Esophagus squamous epithelium (tissue), 5 donors: Measurements from ENCODE around the gene CD34. TPM values are rescaled to one million over a fixed set of nuclear protein-coding genes. Genes with fewer than 3 reads are reported as not detected.
"Not testable (repeated sequence)": the region's sequence is repeated elsewhere in the genome, so short reads cannot be mapped to it uniquely, and the experiment has no call there.

Experiments
- DNase-seq: peaks from one replicate; lab custom pipeline; 2025; lab: John Stamatoyannopoulos, UW
- H3K27ac ChIP-seq, 4 donors: fragments of 200-600 bp; sonication (generic); one replicate each; pipeline ENCODE4 v1.5.1; 2016 to 2019; ENCODE audit warnings: mild to moderate bottlenecking in 1 of 4
- H3K27me3 ChIP-seq, 4 donors: fragments of 200-600 bp; sonication (generic); 1 replicate in 3 of 4; 2 replicates in 1 of 4; pipeline versions ENCODE4 v1.5.1 to v1.6.0; 2017 to 2021; ENCODE audit warnings: antibody characterized with exemption in 1 of 4
- H3K36me3 ChIP-seq, 3 donors: fragments of 200-600 bp; sonication (generic); one replicate each; pipeline ENCODE4 v1.5.1; 2016 to 2019
- H3K4me1 ChIP-seq, 3 donors: fragments of 200-600 bp; sonication (generic); one replicate each; pipeline ENCODE4 v1.5.1; 2017 to 2019
- H3K4me3 ChIP-seq, 4 donors: fragments of 200-600 bp; sonication (generic); 1 replicate in 3 of 4; 2 replicates in 1 of 4; pipeline ENCODE4 v1.5.1; 2016 to 2019; ENCODE audit warnings: mild to moderate bottlenecking in 2 of 4, moderate library complexity in 1 of 4
- H3K9me3 ChIP-seq, 3 donors: fragments of 200-600 bp; sonication (generic); one replicate each; pipeline ENCODE4 v1.5.1; 2016 to 2019
- POLR2A ChIP-seq, 4 donors: fragments of 450-650 bp; IDR thresholded peaks; one replicate each; pipeline ENCODE4 v1.6.1; 2017; ENCODE audit warnings: antibody characterized with exemption in 4 of 4, mild to moderate bottlenecking in 4 of 4, moderate library complexity in 3 of 4
- WGBS, 2 donors: methylation state at CpG; one replicate each; pipeline ENCODE4 v1.1.5; 2018; 5-methylcytosine and 5-hydroxymethylcytosine counted together
- intact Hi-C: fragments of 100-400 bp; cut with DNase I; formaldehyde crosslinking; loops from one replicate; pipeline ENCODE4 v1.15.0; 2022
- total RNA-seq, 4 donors: library from RNA; depleted of rRNA; stranded (reverse); fragments of >200 nt; gene quantifications; one replicate each; pipeline ENCODE4 v1.1.0, GENCODE V29; 2016
- TF ChIP-seq, protein P1 (sequence below), 6 experiments: fragments of 450-650 bp in 4 of 6; fragments of 200-600 bp in 2 of 6; sonication (generic) in 2 of 6; IDR thresholded peaks; one replicate each; pipeline ENCODE4 v1.5.1; 2016 to 2019; ENCODE audit warnings: antibody characterized with exemption in 6 of 6, mild to moderate bottlenecking in 4 of 6, moderate library complexity in 4 of 6
- donor health status: DM: yes; HTN: yes; CAD: no.

CD34 gene
- total RNA-seq, 4 donors from 2014 or later = 1.3 to 32.2 (median 11.0) TPM

DNA sequence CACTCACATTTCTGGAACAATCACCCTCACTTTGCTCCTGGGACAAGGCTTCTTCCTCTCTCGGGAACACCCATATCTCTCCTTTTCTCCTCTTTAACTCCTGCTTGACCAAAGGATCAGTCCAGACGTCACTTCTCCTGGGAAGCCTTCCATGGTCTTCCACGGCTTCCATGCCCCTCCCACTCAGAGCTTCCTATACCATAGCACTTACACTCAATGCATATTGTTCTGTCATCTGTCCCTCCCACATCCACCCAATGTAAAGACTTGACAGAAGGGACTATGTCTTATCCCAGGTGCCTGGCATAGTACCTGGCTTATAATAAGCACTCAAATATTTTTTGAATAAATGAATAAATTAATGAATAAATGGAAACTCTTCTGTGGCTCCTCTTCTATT is 28.2 kb downstream of the CD34 start:
- Histone ChIP-seq H3K27me3 (no peaks in the 10 kb centered on the region), H3K36me3 (no peaks in the 10 kb centered on the region), H3K4me1 (peaks cover 0 to 51% (median 10%) of the 10 kb centered on the region in 3 donors), H3K27ac (peak overlapping the region in 2 of 4 donors; percentile 64 to 82), H3K4me3 (peak overlapping the region in 1 of 4 donors; percentile 24), H3K9me3 (no peaks in the 10 kb centered on the region)
- intact Hi-C loops = no loop called here
- 33 to 52% methylated on average over 3 of the region's 3 CpGs for WGBS, 2 donors
- no peak for TF ChIP-seq POLR2A (IDR thresholded peaks at IDR 0.05)
- TF ChIP-seq, protein P1, sequence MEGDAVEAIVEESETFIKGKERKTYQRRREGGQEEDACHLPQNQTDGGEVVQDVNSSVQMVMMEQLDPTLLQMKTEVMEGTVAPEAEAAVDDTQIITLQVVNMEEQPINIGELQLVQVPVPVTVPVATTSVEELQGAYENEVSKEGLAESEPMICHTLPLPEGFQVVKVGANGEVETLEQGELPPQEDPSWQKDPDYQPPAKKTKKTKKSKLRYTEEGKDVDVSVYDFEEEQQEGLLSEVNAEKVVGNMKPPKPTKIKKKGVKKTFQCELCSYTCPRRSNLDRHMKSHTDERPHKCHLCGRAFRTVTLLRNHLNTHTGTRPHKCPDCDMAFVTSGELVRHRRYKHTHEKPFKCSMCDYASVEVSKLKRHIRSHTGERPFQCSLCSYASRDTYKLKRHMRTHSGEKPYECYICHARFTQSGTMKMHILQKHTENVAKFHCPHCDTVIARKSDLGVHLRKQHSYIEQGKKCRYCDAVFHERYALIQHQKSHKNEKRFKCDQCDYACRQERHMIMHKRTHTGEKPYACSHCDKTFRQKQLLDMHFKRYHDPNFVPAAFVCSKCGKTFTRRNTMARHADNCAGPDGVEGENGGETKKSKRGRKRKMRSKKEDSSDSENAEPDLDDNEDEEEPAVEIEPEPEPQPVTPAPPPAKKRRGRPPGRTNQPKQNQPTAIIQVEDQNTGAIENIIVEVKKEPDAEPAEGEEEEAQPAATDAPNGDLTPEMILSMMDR (IDR thresholded peaks at IDR 0.05) = no peak
- no peak for DNase-seq

DNA sequence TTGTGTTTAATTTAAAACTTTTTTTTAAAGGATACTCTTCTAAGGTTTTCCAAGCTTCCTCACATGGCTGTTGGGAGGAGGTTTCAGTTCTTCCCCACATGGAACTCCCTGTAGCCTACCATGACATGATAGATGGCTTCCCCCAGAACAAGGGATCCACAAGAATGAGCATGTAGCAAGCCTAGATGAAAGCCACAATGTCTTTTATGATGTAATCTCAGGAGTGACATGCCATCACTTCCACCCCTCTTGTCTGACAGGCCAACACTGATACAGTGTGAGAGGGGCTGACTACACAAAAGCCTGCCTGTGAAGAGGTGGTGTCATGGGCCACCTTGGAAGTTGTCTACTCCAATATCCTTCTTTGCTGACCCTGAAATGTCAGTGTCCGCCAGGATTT is 32.0 kb downstream of the CD34 start:
- peaks cover 0 to 19% (median 0%) of the 10 kb centered on the region in 3 donors for H3K4me1 ChIP-seq
- TF ChIP-seq, protein P1 (IDR thresholded peaks at IDR 0.05) = no peak
- TF ChIP-seq POLR2A (IDR thresholded peaks at IDR 0.05) = no peak
- DNase-seq = no peak
- intact Hi-C loops = no loop called here
- H3K36me3 ChIP-seq = no peaks in the 10 kb centered on the region
- H3K4me3 ChIP-seq = no peak overlapping the region
- WGBS, 2 donors = 92 to 100% methylated on average over 1 of the region's 1 CpG
- H3K27ac ChIP-seq = no peak overlapping the region
- H3K27me3 ChIP-seq = no peaks in the 10 kb centered on the region
- no peaks in the 10 kb centered on the region for H3K9me3 ChIP-seq

- H3K4me1 ChIP-seq = peaks cover 2 to 20% (median 9%) of the 10 kb centered on the region in 3 donors
- H3K36me3 ChIP-seq, H3K4me3 ChIP-seq, H3K27me3 ChIP-seq, DNase-seq, intact Hi-C loops, H3K9me3 ChIP-seq, H3K27ac ChIP-seq: not testable (repeated sequence)
- 80 to 82% methylated on average over 3 to 4 of the region's 5 CpGs for WGBS, 2 donors
Observed at GRCh38 chr1:207877914-207878313, 33.0 kb downstream of the CD34 start.

DNA sequence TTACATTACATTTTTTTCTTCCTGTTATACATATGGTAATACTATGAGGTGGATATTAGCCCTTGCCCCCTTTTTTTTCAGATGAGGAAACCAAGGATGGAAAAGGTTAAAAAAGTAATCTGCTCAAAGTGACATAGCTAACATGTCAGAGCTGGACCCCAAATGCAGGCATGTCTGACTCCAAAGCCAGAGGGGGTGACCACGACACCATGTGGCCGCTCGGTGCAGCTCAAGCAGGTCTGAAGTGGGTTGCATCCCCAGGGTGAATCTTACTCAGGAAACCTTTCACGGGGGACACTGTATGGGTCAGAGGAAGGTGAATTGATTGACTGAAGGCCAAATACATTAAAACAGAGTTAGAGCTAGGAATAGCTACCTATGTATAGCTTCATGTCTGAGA is 34.8 kb downstream of the CD34 start:
- Histone ChIP-seq H3K27me3 (no peaks in the 10 kb centered on the region), H3K4me3 (no peak overlapping the region), H3K36me3 (no peaks in the 10 kb centered on the region), H3K9me3 (no peaks in the 10 kb centered on the region), H3K4me1 (peaks cover 7 to 30% (median 12%) of the 10 kb centered on the region in 3 donors), H3K27ac (no peak overlapping the region)
- WGBS, 2 donors = 46 to 59% methylated on average over 2 to 4 of the region's 4 CpGs
- no peak for DNase-seq
- intact Hi-C loops = no loop called here
- no peak for TF ChIP-seq POLR2A (IDR thresholded peaks at IDR 0.05)
- TF ChIP-seq, protein P1 (IDR thresholded peaks at IDR 0.05) = peak in 1 of 6 experiments; percentile 9

DNA sequence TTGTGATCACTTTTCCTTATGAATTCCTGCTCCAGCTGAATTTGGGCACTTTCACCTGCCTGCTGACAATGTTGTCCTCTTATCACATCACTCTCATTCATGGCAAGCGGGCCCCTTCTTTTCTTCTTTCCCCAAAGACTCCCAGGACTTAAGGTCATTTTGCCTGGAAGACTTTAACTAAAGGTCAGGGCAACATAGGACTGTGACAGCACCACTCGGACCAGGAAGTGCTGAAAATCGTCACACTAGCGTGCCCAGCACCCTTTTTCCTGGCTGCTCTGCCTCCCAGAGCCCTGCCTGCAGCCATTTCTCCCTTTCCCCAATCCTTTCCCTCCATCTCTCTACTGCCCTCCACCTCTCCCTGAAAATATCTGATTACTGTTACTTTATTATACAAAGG is 35.4 kb downstream of the CD34 start:
- no peak overlapping the region for H3K4me3 ChIP-seq
- H3K4me1 ChIP-seq = peaks cover 7 to 36% (median 12%) of the 10 kb centered on the region in 3 donors
- intact Hi-C loops = no loop called here
- no peak for TF ChIP-seq POLR2A (IDR thresholded peaks at IDR 0.05)
- TF ChIP-seq, protein P1 (IDR thresholded peaks at IDR 0.05) = no peak
- 64 to 75% methylated on average over 4 of the region's 4 CpGs for WGBS, 2 donors
- no peaks in the 10 kb centered on the region for H3K9me3 ChIP-seq
- DNase-seq = no peak
- no peak overlapping the region for H3K27ac ChIP-seq
- H3K36me3 ChIP-seq = no peaks in the 10 kb centered on the region
- H3K27me3 ChIP-seq = no peaks in the 10 kb centered on the region
